HG03354 (cell line): ENCODE data around the gene KCNH1.
"Not testable (repeated sequence)": the region's sequence is repeated elsewhere in the genome, so short reads cannot be mapped to it uniquely, and the experiment has no call there.

Source experiments
- ATAC-seq: cut with Tn5 transposase; IDR thresholded peaks from one replicate; pipeline ENCODE4 v1.9.1; 2021; ENCODE audit warnings: mild to moderate bottlenecking; ENCODE audit not compliant: unreplicated experiment, poor library complexity, severe bottlenecking

Gene KCNH1

DNA sequence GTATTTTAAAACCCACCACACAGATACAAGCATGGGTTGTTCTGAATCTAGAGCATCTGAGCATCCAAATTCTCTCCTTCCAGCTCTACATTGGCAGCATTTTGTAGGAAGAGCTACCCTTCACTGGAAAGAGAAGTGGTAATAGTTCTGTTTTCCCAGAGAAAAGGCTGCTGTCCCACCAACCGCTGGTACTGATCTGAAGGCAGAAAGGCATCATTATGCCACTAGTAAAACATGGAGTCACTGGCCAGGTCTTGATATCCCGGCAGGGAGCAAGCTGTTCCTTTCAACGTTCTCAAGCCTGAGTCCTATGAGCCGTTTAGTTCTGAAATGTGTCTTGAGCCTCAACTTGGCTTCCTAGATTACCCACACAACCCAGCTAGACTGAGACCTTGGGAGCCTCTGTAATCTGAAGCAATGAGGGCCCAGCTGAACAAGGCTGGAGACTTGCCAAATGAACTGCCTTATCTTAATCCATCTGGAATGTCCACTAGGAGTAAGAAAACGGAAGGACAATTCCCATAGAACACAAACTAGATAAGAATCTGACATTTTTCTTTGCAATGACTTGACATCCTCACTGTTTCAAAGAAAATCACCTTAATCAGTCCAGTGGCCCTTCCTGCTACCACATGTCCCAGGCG, 116.8 kb downstream of the KCNH1 start:
- no peak for ATAC-seq

DNA sequence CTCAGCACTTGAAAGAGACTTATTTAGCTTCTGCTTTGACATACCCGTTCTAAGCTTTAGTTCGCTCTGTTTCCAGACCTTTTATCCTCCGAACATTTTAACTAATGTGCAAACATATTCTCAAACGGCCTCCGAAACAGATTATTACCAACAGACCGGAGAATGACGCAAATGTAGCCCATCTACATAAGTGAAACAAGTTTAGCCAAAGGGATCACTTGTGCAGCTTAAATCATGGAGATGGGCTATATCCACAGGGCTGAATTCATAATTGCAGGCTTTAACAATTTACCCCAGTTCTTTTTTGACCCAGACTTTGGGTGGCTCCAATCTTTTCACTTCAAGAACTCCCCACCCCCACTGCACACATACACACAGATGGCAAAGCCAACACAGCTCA, 119.7 kb downstream of the KCNH1 start:
- ATAC-seq = no peak

DNA sequence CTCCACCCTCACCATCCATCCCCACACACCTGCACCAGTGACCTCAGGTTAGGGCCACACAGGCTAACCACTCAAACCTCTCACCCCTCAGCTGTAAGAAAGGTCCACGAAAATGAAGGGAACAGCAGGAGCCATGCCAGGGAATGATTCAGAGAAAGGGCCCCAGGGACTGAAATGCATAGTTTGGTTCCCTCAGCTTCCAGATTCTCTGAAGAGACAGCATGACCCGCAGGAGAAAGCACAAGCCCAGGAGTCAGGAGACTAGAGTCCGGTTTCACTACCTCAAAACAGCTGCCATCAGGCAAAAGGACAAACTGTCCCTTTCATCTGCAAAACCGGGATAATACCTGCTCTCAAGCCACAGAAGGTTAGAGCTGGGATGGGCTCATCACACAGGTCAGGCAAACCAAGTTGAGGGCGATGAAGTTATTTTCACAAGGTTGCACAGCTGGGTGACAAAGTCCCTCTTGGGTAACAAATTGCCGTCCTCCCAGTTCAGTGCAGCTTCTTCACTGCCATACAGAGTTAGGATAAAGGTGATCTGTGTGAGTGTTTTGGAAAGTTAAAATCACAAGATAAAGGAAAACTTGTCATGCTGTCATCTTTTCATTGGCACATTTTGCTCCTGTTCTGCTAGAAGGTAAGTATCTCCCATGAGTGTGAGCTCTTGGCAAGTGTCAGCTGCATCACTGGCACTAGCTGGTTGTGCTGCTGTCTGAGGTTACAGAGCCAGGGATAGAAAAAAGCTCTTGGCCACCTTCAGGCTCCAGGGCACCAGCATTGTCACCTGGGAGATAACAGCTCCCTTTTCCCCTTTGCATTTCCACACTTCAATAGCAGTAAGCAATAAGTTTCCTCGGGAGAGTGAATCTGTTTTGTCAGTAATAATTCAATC, 120.4 kb downstream of the KCNH1 start:
- ATAC-seq = no peak

DNA sequence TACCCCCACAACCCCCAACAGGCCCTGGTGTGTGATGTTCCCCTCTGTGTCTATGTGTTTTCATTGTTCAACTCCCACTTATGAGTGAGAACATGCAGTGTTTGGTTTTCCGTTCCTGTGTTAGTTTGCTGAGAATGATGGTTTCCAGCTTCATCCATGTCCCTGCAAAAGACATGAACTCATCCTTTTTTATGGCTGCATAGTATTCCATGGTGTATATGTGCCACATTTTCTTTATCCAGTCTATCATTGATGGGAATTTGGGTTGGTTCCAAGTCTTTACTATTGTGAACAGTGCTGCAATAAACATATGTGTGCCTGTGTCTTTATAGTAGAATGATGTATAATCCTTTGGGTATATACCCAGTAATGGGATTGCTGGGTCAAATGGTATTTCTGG, 122.8 kb downstream of the KCNH1 start:
- not testable (repeated sequence) for ATAC-seq

- no peak for ATAC-seq
Measured at GRCh38 chr1:211009944-211010343, 124.0 kb downstream of the KCNH1 start.

GRCh38 chr1:211007830-211008229, 126.1 kb downstream of the KCNH1 start:
- ATAC-seq = no peak

GRCh38 chr1:210995931-210996330, 138.0 kb downstream of the KCNH1 start:
- ATAC-seq = not testable (repeated sequence)

DNA sequence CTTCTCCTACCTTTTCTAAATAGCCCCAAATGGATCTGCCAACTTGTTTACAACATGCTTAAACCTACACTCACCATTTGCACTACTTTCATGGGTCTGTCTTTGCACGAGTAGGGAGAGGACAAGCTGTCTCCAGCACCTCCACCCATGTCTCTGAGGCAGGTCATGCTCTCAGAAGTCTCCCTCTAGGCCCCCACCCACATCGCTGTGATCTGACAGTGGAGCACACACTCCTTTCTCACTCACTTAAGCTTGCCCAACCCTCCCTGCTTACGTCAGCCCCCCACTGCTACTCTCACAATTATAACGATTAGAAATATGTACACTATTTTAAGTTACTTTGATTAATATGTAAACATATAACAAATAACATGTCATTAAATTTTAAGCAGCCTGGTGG, 141.1 kb downstream of the KCNH1 start:
- ATAC-seq = no peak

DNA sequence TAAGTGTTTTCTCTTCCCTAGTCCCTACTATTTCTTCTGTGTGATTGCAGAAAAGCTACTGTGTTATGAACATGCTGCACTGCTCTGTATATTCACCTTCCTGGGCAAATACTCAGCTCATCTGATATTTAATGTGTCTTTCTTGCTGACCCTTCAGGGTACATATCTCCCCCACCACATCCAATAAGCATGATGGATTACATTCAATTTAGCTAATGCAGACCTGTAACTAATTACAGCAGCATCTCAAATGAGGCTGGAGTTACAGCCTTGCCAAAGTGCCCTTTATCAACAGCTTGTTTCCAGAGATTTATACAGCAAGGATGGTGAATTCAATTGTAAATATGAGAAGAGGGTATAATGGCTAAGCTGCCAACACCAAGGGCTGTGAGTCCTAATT, 144.0 kb downstream of the KCNH1 start:
- no peak for ATAC-seq

- ATAC-seq = no peak
Measured at GRCh38 chr1:210981490-210981889, 152.5 kb downstream of the KCNH1 start.

GRCh38 chr1:210980082-210980481, 153.9 kb downstream of the KCNH1 start:
- ATAC-seq = no peak

GRCh38 chr1:210978974-210979354, 155.0 kb downstream of the KCNH1 start:
- ATAC-seq = no peak

DNA sequence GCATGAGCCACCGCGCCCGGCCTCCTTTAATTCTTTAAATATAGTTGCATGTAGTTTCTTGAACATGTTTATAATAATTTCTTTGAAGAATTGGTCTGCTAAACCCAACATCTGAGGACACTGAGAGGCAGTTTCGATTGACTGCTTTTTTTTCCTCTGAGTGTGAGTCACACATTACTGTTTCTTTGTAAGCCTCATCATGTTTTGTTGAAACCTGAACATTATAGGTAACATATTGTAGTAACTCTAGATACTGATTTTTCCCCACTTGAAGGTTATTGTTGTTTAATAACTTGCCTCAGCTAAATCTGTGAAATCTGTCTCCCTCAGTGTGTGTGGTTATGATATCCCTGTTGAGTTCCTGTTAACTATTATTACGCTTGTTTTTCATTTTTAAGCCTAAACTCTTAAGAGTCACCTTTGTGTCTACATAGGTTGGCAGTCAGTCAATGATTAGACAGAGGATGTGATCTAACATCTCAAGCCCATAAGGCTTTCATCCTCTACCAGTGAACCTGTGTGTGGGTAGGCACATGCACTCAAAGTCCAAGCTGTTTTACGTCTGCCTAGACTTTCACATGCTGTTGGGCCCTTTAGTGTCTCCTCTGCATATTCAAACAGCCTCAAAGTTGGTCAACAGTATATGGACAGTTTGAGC, 155.5 kb downstream of the KCNH1 start:
- peak; percentile 93 for ATAC-seq

- ATAC-seq = no peak
Measured at GRCh38 chr1:210951279-210951678, 182.7 kb downstream of the KCNH1 start.

GRCh38 chr1:210949940-210950546, 183.9 kb downstream of the KCNH1 start:
- peak; percentile 94 for ATAC-seq

- no peak for ATAC-seq
Measured at GRCh38 chr1:210949489-210949888, 184.5 kb downstream of the KCNH1 start.

GRCh38 chr1:210949039-210949438, 184.9 kb downstream of the KCNH1 start:
- ATAC-seq = no peak

DNA sequence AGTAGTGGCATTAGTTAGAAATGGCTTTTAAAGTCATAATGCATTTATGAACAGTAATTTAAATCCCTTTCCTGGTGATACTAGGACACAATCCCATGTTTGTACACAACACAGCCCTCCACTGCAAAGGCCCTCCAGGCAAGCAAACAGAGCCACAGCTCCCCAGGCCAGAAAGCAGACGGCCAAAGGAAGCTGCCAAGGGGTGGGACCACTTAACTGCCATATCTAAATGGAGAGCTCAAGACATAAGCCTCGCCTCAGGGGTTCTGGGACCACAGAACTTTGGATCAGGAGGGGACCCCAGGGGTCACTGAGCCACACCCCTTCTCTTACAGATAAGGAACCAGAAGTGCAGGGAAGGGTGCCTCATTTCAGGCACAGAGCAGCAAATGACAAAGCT, 189.7 kb downstream of the KCNH1 start:
- no peak for ATAC-seq

DNA sequence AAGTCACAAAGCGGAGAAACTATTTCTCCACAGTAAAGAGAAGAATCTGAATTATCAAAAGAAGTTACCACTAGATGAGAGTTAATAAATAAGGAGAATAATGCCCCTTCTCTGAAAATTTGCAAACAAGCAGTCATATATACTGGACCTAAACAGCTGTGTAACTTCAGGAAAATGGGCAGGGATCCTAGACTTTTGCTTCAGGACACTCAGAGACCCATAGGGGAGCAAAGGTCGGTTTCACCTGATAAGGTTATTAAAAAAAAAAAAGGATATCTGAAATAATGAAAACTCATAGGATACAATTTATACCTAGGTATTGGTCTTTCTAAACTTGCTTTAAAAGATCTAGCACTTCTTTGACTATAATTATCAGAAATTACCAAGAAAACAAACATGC, 191.4 kb downstream of the KCNH1 start:
- ATAC-seq = no peak

DNA sequence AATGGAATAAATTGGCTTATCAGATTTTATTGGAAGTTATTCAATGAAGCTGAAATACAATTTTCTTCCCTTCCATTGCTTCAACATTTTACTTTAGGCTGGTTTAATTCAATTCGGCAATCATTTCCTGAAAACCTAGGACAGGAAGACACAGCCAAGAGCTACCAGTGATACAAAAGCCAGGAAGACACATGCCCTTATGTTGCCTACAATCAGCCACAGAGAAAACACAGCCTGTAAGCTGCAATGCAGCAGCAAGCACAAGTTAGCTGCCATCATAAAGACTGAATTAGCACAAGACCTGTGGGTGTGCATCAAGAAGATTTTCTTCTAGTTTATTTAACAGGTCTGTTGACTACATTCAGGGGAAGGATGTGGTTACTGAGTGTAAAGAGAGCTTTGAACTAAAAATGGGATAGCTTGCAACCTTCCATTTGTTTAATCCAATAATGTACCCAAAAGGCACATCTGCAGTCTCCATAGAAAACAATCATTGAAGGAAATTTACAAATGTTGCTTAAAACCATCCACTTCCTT, 193.8 kb downstream of the KCNH1 start:
- ATAC-seq = no peak
